NK-92 (cell line): ENCODE results near the gene ASB3.
"Not testable (repeated sequence)": the region's sequence is repeated elsewhere in the genome, so short reads cannot be mapped to it uniquely, and the experiment has no call there.

Source experiments
- DNase-seq: peaks from one replicate; lab custom pipeline; 2025; ENCODE audit not compliant: unreplicated experiment; lab: John Stamatoyannopoulos, UW

Gene ASB3

DNA sequence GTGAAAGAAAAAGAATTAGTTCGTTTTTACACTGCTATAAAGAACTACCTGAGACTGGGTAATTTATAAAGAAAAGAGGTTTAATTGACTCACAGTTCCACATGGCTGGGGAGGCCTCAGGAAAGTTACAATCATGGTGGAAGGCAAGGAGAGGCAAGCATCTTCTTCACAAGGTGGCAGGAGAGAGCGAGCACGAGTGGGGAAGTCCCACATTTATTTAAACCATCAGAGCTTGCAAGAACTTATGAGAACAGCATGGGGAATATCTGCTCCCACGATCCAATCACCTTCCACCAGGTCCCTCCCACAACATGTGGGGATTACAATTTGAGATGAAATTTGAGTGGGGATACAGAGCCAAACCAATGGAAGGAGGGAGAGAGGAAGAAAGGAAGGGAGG, 128.3 kb downstream of the ASB3 start:
- not testable (repeated sequence) for DNase-seq

DNA sequence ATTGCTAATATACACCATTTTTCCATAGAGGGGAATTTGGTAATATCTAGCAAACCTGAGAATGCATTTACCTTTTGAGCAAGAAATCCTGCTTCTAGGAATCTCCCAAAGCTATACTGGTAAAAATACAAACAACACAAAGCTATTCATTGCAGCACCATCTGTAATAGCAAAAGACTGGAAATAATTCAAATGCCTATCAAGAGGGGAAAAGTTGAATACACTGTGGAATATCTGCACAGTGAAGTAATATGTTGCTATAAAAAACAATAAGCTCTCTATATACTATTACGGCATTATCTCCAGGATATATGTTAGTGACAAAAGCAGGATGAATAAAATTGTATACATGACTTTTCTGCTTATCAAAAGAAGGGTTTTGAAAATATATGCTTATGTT, 131.5 kb downstream of the ASB3 start:
- DNase-seq: no peak

DNA sequence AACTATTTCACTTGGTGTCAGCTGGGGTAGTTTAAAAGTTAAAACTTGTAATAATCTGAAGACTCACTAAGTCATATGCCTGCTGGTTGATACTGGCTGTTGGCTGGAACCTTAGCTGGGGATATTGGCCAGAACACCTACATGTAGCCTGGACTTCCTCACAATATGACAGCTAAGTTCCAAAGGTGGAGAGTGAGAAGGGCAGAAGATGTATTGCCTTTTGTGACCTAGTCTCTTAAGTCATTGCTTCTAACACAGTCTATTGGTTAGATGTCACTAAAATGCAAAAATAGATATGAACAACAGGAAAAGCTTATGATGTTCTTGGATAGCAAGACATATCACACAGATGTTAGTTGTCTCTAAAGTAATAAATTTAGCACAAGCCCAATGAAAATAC, 132.4 kb downstream of the ASB3 start:
- DNase-seq: no peak

GRCh38 chr2:53652131-53652530, 134.6 kb downstream of the ASB3 start:
- no peak for DNase-seq

- DNase-seq: no peak
Measured at GRCh38 chr2:53646788-53647187, 140.0 kb downstream of the ASB3 start.

DNA sequence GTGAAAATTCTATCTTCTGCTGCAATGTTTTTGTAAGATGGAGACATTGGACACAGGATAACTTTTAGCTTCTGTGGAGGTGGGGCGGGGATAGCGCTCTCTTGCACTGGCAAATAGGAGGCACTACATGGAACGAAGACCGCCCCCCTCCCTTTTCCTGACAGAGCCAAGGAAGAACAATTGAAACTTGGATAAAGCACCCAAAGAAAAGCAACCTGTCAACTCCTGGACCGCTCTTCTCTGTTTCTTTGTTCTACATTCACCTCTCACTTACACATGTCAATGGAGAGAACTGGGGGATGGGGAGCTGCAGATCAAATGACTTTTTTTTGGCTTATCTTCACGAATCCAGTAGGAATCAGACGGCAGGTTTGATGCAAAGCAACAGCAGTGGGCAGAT, 145.5 kb downstream of the ASB3 start:
- DNase-seq: no peak

DNA sequence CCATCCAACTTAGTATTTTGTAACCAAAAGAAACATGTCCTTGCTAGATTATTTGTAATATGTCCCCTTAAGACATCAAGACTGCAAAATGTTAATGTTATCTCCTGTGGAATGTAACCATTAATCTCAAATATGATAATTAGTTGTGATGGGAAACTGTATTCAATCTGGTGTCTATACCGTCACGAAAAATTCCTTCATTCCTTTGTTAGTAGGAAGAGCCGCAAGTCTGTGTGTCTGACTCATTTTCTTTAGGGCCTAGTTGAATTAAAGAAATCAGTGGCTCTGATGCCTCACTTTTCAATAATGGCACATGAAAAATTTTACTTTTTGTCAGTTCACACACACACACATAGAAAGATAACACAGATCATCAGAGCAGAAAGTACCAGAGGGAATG, 146.3 kb downstream of the ASB3 start:
- DNase-seq: no peak

DNA sequence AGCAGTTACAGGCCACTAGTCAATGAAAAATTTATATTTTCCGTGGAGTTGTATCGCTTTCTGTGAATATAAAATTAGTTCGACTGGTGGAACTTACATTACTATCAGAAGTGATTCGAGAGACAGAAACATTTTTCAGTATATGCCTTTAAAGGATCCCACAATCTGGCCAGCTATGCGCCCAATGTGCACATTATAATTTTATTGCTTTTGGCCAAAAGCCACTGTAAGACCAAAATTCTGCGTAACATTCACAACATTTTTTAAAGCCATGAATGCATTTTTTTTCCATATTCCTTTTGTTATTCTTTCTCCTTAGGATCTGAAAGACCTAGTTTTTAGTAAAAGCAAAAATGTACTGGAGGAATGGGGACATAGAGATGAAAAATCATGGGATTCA, 150.2 kb downstream of the ASB3 start:
- no peak for DNase-seq

DNA sequence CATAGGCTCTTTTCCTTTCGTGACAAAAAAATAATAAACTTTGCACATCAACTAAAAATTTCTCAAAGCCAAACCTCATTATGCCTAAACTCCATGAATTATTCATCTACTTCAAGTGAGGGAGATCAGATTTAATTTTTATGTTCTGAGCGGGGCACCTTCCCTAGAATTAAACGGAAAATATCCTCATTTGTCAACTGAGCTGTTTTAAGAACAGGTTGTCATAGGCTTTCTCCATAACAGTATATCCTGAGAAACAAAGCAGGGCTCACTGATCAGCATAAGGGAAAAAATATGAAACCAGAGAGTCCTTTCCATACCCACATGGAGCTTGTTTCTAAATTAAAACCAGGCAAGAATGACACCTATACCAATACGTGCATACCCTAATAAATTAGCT, 150.6 kb downstream of the ASB3 start:
- DNase-seq: no peak

DNA sequence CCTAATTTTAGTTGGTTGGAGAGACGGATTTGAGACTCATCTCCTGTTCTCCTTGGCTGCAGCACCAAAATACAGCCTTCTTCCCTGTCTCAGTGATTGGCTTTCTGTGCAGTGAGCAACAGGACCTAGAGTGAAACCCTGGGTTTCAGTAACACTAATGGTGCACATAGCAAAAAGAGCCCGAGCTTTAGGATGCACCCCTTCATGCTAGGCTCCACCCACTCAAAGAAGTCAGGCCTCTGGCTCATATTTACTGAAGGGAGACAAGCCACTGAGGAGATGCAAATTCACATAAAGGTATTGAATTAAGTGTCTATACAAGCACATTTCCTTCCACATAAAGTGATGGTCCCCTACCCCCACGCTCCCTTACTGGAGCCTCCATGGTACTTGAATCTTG, 151.1 kb downstream of the ASB3 start:
- DNase-seq: no peak

GRCh38 chr2:53633441-53633840, 153.3 kb downstream of the ASB3 start:
- DNase-seq: no peak

GRCh38 chr2:53632714-53633113, 154.0 kb downstream of the ASB3 start:
- DNase-seq: no peak

GRCh38 chr2:53632126-53632460, 154.7 kb downstream of the ASB3 start:
- DNase-seq: no peak

DNA sequence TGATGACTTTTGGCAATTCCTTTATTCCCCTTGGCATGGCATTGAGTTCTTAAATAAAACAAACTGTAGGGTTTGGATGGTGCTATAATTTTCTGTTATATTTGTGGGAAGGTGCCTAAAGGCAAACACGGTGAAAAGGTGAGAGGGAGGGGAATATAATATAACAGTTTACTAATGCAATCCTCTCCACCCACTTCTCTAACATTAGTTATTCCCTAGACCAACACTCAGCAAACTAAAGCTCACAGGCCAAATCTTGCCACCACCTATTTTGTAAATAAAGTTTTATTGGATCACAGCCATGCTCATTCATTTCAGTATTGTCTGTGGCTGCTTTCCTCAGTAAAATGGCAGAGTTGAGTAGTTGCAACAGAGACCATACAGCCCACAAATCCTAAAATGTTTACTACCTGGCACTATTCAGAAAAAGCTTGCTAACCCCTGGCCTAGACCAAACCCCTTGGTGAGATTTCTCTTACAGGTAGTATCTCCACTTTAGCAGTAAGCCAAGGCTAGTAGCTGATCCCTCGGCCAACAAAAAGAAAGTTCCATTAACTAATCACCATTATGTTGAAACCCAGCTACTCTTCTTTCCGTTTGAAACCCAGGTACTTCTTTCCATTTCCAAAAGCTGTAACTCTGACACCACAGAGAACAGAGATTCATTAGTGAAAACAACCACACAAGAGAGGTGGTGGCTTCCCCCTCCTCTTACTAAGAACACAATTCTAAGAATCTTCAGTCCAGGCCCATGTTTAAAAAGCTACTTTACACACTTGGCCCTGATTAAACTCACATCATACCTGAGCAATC, 155.2 kb downstream of the ASB3 start:
- DNase-seq: no peak

- no peak for DNase-seq
Measured at GRCh38 chr2:53630026-53630606, 156.6 kb downstream of the ASB3 start.

- DNase-seq: no peak
Measured at GRCh38 chr2:53629501-53629900, 157.3 kb downstream of the ASB3 start.

- DNase-seq: no peak
Measured at GRCh38 chr2:53629001-53629400, 157.8 kb downstream of the ASB3 start.

GRCh38 chr2:53622141-53622540, 164.6 kb downstream of the ASB3 start:
- DNase-seq: no peak

DNA sequence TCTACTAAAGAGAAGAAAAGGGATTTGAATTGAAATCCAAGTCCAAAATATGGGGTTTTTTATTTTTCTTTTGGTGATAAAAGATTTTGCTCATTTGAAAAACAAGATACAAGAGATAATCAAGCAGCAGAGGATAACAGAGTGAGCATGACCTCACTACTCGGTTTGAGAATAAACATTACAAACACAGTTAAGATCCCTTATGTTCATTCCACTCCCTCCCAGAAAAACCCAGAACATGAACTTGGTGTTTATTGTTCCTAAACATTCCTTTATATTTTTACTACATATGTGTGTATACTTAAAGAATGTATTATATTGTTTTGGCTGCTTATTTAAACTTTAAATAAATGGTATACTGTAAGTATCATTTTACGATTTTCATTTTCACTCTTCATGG, 165.8 kb downstream of the ASB3 start:
- DNase-seq: no peak
